HG03378 (cell line): ENCODE results near the gene POMGNT1.

ENCODE experiments used
- ATAC-seq: cut with Tn5 transposase; IDR thresholded peaks from one replicate; pipeline ENCODE4 v1.9.1; 2021; ENCODE audit warnings: mild to moderate bottlenecking, moderate library complexity; ENCODE audit not compliant: unreplicated experiment

The POMGNT1 gene

DNA sequence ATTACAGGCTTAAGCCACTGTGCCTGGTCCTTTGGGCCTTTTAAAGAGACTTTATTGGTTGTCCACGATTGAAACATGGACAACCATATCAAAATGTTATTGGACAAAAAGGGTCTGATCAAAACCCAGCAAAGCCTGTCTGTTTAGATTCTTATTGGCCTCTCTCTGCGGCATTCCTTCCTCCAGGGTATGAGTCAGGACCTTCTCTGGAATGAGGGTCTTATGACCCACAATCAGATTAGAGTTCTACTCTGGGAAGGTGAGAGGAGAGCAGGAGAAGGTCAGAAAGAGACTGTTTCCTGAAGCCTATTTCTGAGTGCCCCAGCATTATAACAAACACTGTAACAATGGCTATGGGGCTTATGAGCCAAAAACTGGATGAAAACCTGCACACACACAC, 12.8 kb upstream of the POMGNT1 start:
- ATAC-seq: no peak

- ATAC-seq: no peak
These were observed 12.3 kb upstream of the POMGNT1 start for GRCh38 chr1:46210561-46210960.

DNA sequence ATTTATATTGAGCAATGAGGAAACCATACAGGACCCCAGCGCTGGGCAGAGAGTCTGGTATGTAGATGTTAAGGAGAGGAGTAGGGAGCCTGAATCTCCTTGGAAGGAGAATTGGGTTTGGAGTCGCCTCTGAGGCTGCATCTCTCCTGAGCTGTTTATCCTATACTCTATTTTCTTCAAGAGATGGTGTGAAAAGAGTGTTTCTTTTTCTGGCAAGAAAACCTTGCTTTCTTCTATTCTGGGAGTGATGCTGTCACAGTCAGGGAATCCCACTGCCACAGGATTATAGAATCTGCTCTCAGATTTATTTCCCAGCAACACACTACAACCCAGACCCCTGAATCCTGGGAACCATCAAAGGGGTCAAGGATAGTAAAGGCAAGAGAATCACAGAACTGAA, 8.2 kb upstream of the POMGNT1 start:
- ATAC-seq: no peak

DNA sequence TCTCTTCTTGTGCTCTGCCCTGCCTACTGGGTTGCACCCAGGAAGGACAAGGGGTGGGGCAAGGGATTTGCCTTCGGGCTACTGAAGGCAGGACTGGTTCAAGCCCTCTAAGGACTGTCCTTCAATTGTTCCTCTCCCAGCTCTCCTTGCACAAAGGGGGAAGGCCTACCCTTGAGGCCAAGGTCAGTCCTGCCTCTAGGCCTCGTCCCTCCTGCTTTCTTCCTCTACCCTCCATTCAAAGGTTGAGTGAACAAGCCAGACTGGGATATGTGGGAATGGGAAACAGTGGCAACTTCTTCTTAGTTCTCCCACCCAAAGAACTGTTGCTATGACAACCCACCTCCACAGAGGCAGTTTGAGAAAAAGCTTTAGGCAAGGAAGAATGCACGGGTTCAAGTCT, 7.6 kb upstream of the POMGNT1 start:
- ATAC-seq: no peak

GRCh38 chr1:46205141-46205540, 6.9 kb upstream of the POMGNT1 start:
- ATAC-seq: no peak

- no peak for ATAC-seq
These were observed 6.1 kb upstream of the POMGNT1 start for GRCh38 chr1:46204406-46204742.

- no peak for ATAC-seq
These were observed 5.6 kb upstream of the POMGNT1 start for GRCh38 chr1:46203738-46204405.

GRCh38 chr1:46199233-46199749, 1.1 kb upstream of the POMGNT1 start:
- no peak for ATAC-seq

DNA sequence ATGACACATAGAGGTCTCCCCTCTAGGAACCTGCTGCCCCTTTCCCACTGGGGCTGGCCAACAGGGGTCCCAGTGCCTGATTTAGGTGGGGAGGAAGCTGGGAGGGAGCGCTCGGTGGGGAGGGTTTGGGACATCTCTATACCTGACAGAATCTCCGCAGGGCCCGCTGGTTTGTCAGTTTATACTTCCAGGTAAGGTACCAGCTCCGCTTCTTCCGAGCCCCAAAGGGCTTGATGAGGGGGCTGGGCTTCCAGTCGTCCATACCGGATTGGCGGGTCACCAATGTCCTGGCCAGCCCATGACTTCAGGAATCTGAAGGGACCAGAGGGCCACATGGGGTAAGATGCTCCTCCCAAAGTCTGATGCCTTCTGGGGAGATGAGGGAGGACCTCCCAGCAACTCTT, 672 bp downstream of the POMGNT1 start:
- ATAC-seq: no peak

GRCh38 chr1:46196609-46197008, 1.6 kb downstream of the POMGNT1 start:
- ATAC-seq: no peak

DNA sequence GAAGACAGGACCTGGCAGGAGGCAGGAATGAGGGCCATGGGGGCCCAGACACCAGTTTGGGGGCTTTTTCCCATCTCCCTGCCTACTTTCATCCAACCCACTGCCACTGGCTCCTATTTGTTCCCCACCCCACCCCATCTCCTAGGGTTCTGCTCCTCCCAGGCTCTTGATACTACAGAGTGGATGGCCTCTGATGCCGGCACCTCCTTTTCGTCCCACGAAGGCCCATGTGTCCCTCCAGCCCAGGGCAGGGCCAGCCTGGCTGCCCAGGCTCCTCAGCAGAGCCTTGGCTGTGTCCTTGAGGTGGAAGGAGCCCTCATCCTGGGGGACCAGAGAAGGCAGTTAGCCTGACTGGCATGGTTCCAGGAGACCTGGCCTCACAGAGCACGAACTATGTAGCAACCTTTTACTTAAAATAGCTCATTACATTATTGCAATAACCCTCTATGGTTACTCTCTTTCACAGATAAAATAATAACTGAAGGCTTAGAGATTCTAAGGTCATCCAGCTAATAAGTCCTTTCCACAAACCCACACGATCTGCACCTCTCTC, 3.5 kb downstream of the POMGNT1 start:
- ATAC-seq: no peak

DNA sequence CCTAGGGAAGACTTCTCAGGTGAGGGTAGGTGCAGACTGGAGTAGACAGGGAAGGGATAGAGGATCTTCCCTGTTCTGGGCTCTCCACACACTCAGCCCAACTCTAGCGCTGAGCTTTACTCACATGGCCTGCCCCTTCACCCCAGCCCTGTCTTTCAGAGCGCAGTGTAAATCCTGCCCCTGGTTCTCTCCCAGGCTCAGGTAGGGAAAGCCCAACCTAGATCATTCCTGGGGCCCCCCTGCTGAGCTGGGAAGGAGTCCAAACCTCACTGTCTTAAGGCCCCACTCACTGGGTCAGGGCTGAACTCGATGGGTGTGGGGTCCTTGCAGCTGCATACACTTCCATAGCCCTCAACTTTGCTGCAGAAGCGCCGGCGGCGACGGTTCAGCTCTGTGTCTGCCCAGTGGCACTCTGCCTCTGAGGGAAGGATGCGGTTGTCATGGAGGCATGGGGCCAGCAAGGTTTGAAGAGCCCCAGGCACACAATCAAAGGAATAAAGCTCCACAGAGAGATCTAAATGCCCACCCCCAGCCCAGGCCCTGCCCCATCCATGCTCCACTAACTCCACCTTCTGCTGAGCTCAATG, 4.2 kb downstream of the POMGNT1 start:
- ATAC-seq: no peak

DNA sequence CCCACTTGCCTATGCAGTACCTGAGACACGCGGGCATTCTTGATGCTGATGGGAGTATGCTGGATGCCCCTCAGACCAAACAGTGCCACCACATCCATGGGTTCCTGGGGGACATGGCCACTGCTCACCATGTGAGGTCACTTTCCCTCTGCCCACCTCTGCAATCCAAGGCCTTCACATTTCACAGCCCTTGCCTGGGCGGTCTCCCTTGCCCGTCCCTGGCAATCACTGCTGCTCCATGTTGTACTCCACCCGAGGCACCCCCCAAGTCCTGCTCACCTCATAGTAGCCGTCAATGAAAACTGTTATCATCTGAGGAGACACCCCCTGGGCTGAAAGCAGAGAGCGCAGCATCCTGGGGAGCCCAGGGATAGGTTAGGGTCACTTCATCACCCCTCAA, 4.9 kb downstream of the POMGNT1 start:
- no peak for ATAC-seq

GRCh38 chr1:46192171-46192570, 6.1 kb downstream of the POMGNT1 start:
- ATAC-seq: no peak

- ATAC-seq: no peak
These were observed 7.1 kb downstream of the POMGNT1 start for GRCh38 chr1:46191033-46191701.

GRCh38 chr1:46190539-46190938, 7.7 kb downstream of the POMGNT1 start:
- no peak for ATAC-seq

DNA sequence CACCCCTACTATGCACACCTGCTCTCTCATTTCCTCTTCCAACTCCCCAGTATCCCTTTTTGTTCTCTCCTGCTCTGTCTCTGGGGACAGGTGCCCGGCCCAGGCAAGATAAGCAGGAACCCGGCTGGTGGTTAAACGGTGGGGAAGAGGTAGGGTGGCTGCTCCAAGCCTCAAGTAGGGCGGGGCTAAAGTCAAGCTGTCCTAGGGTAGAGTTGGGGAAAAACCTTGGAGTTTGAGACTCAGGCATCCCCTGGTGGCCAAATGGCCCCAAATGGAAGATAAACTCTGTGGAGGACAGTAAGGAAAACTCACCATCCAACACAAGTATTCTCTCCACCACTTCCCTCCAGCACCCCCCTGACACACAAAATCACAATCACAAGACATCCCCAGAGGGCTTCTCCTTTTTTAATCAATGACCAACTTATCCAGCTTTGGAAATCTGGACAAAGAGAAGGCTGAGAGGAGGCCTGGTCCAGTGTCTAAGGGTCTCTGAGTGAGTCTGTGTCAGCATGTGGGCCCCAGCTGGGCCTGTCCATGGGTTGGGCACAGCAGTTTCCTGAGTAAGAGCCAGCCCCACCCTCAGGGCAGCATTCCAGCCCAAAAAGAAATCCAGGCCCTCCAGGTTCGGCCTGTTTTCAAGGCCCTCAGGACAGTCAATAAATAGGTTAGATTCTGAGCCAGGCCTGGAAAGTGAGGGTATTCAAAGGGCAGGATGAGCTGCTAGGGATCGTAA, 9.8 kb downstream of the POMGNT1 start:
- no peak for ATAC-seq

DNA sequence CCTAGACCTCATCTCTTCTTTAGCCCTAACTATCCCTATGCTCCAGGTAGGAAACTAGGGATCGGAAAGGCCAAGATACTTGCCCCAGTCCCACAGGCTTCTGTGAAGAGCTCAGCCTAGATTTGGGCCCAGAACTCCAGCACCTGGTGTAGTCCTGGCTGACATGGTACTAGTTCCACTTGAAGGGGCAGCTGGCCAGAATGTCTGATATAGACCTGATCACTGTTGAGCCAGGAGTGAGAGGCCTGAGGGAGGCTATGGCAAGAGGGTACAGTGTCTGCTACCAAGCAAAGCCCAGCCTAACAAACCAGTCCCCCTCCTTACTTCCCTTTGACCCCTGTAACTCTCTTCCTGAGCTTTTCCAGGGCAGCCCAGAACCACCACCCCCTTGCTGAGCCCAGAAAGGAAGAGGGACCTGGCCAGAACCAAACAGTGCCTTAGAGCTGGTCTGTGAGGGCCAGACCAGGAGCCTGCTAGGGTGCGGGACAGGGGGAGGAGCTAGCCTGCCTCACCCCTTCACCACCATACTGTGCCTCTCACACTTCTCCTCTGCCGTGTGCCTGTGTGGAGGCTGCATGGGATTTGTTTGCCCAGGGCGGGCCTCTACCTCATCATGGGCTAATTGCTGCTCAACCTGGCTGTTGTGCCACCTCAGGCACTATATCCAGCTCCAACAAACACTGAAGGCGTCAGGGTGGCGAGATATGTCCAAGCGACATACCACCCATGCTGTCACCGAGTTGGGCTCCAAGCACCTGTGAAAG, 10.9 kb downstream of the POMGNT1 start:
- no peak for ATAC-seq

- no peak for ATAC-seq
These were observed 12.2 kb downstream of the POMGNT1 start for GRCh38 chr1:46186076-46186475.

GRCh38 chr1:46184920-46185658, 13.1 kb downstream of the POMGNT1 start:
- ATAC-seq: no peak
